ENCODE data around the gene SLC19A2. TPM values are rescaled to one million over a fixed set of nuclear protein-coding genes. Genes with fewer than 3 reads are reported as not detected.

SLC19A2 gene
- total RNA-seq, 4 donors from 2014 or later = 2.8 to 20.2 (median 14.9) TPM

DNA sequence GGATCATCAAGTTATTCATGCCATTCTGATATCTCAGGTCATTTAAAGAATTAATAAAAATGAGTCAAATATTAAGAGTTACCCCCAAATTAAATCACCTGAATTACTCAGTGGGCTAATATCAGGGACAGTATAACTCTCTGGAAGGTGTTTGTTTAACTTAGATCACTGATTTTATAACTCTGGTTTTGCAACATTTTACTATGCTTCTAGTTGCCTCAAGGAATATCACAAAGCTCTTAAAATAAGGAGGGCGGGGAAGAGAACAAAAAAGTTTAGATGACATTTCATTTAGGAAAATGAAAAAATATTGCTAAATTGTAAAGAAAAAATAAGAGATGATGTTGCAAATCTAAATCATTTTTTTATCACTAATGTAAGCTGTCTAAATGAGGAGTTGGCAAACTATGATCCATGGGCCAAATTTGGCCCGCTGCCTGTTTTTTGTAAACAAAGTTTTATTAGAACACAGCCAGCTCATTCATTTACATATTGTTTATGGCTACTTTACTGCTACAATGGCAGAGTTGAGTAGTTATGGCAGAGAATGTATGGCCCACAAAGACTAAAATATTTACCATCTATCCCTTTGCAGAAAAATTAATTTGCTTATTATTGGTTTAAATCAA lies 31.9 kb upstream of the SLC19A2 start:
- Histone ChIP-seq H3K27ac (no peak overlapping the region), H3K4me1 (peaks cover 0 to 51% (median 12%) of the 10 kb centered on the region in 4 donors), H3K9me3 (no peaks in the 10 kb centered on the region), H3K36me3 (no peaks in the 10 kb centered on the region), H3K27me3 (no peaks in the 10 kb centered on the region), H3K4me3 (no peak overlapping the region)
- DNase-seq = peak; percentile 22
- in situ Hi-C loops (cut with MboI; ENCODE audit: low pct_ligation_motif_present in 1 of 4, low pct_unique_long_range_greater_than_20kb in 1 of 4, low sequenced_read_pairs in 3 of 4) = no loop called here
- WGBS, 2 donors (ENCODE audit: low coverage in 1 of 2) = 68 to 76% methylated on average over 2 of the region's 2 CpGs
- no peak for TF ChIP-seq EP300 (IDR thresholded peaks at IDR 0.05; ENCODE audit: low read depth)
- TF ChIP-seq POLR2AphosphoS5 (IDR thresholded peaks at IDR 0.05) = no peak
- TF ChIP-seq, protein P1, sequence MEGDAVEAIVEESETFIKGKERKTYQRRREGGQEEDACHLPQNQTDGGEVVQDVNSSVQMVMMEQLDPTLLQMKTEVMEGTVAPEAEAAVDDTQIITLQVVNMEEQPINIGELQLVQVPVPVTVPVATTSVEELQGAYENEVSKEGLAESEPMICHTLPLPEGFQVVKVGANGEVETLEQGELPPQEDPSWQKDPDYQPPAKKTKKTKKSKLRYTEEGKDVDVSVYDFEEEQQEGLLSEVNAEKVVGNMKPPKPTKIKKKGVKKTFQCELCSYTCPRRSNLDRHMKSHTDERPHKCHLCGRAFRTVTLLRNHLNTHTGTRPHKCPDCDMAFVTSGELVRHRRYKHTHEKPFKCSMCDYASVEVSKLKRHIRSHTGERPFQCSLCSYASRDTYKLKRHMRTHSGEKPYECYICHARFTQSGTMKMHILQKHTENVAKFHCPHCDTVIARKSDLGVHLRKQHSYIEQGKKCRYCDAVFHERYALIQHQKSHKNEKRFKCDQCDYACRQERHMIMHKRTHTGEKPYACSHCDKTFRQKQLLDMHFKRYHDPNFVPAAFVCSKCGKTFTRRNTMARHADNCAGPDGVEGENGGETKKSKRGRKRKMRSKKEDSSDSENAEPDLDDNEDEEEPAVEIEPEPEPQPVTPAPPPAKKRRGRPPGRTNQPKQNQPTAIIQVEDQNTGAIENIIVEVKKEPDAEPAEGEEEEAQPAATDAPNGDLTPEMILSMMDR (IDR thresholded peaks at IDR 0.05) = no peak
- no peak for TF ChIP-seq POLR2A (IDR thresholded peaks at IDR 0.05)
- intact Hi-C loops (cut with DNase I; ENCODE audit: low total_unique reads) = no loop called here

DNA sequence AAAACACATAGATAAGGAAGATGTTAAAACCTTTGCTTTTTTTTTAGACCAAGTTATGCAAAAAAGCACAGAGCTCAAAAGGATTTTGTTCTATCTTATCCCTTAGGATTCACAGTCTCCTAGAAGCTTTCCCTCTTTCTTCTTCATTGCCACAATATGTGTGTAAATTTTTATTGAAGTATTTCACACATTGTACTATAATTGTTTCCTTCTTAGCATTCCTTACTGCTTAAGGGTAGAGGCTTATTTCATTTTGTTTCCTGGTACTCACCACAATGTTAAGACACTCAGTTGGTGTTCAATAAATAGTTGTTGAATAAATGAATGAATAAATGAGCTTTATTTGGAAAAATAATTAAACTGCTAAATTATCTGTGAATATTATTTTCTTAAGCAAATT lies 29.9 kb upstream of the SLC19A2 start:
- no peak overlapping the region for H3K4me3 ChIP-seq
- H3K4me1 ChIP-seq = peaks cover 0 to 44% (median 9%) of the 10 kb centered on the region in 4 donors
- peak overlapping the region in 2 of 4 donors; percentile 37 to 42 for H3K27ac ChIP-seq
- no peak for DNase-seq
- intact Hi-C loops (cut with DNase I; ENCODE audit: low total_unique reads) = no loop called here
- no peaks in the 10 kb centered on the region for H3K36me3 ChIP-seq
- TF ChIP-seq EP300 (IDR thresholded peaks at IDR 0.05; ENCODE audit: low read depth) (no peak), POLR2A (IDR thresholded peaks at IDR 0.05) (no peak), POLR2AphosphoS5 (IDR thresholded peaks at IDR 0.05) (no peak)
- TF ChIP-seq, protein P1 (IDR thresholded peaks at IDR 0.05) = no peak
- H3K9me3 ChIP-seq = no peaks in the 10 kb centered on the region
- in situ Hi-C loops (cut with MboI; ENCODE audit: low pct_ligation_motif_present in 1 of 4, low pct_unique_long_range_greater_than_20kb in 1 of 4, low sequenced_read_pairs in 3 of 4) = no loop called here
- no peaks in the 10 kb centered on the region for H3K27me3 ChIP-seq

DNA sequence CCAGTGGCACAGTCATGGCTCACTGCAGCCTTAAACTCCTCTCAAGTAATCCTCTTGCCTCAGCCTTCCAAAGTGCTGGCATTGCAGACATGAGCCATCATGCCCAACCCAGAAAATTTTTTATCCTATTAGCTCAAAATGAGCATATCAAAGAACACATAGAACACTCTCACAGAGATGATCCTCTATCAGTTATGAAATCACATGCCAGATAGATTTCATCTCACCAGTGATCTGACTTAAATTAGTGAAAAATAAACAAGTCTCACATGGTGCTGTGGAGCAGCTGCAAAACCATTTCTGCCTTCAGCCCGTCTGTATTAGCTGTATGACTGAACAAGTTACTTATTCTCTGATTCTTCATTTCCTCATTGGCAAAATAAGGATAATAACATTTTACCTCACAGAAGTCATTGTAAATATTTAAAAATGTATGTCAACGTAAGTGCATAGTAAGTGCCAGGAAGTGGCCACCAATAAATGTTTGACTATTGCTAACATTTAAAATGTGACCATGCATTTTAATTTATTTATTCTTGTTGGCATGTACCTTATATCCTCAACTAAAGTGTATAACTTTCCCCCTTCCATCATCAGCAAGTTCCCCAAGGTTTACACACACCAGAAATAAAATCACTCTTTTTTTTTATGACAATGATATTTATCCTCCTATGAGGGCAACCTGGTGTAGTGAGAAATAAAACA lies 29.0 kb upstream of the SLC19A2 start:
- in situ Hi-C loops (cut with MboI; ENCODE audit: low pct_ligation_motif_present in 1 of 4, low pct_unique_long_range_greater_than_20kb in 1 of 4, low sequenced_read_pairs in 3 of 4) = no loop called here
- Histone ChIP-seq H3K4me3 (no peak overlapping the region), H3K27me3 (no peaks in the 10 kb centered on the region), H3K27ac (peak overlapping the region in 2 of 4 donors; percentile 37 to 42), H3K36me3 (no peaks in the 10 kb centered on the region), H3K9me3 (no peaks in the 10 kb centered on the region), H3K4me1 (peaks cover 0 to 49% (median 10%) of the 10 kb centered on the region in 4 donors)
- intact Hi-C loops (cut with DNase I; ENCODE audit: low total_unique reads) = no loop called here
- WGBS, 2 donors (ENCODE audit: low coverage in 1 of 2) = 18 to 32% methylated on average over 2 of the region's 2 CpGs
- TF ChIP-seq, protein P1 (IDR thresholded peaks at IDR 0.05) = no peak
- TF ChIP-seq EP300 (IDR thresholded peaks at IDR 0.05; ENCODE audit: low read depth) = no peak
- TF ChIP-seq POLR2AphosphoS5 (IDR thresholded peaks at IDR 0.05) = no peak
- no peak for TF ChIP-seq POLR2A (IDR thresholded peaks at IDR 0.05)
- no peak for DNase-seq

DNA sequence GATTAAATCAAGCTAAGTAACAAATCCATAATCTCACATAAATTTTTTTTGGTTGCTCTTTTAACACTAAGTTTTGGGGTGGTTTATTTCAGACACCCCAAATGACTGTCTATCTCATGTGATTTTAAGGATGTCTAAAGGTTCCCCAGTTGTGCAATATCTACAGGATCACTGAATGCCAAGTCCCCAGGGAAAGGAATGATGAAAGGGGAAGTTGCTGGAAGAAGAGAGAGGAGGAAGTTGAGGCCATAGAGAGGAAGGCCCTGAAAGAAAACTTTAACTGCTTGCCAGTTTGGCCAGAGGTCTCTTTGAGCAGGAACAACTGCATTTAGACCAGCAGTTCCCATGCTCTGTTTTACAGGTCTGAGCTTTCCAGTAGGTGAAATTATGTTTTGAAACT lies 27.5 kb upstream of the SLC19A2 start:
- Histone ChIP-seq H3K36me3 (no peaks in the 10 kb centered on the region), H3K4me1 (peaks cover 0 to 50% (median 19%) of the 10 kb centered on the region in 4 donors), H3K9me3 (no peaks in the 10 kb centered on the region), H3K4me3 (no peak overlapping the region), H3K27ac (peak overlapping the region in 2 of 4 donors; percentile 3 to 71), H3K27me3 (no peaks in the 10 kb centered on the region)
- intact Hi-C loops (cut with DNase I; ENCODE audit: low total_unique reads) (no loop called here), in situ Hi-C loops (cut with MboI; ENCODE audit: low pct_ligation_motif_present in 1 of 4, low pct_unique_long_range_greater_than_20kb in 1 of 4, low sequenced_read_pairs in 3 of 4) (no loop called here)
- TF ChIP-seq POLR2AphosphoS5 (IDR thresholded peaks at IDR 0.05) (peak in 1 of 3 donors; percentile 11), POLR2A (IDR thresholded peaks at IDR 0.05) (no peak)
- DNase-seq = no peak
